Adrenal gland (tissue), 12 donors: ENCODE results near the gene CUL7. TPM values are rescaled to one million over a fixed set of nuclear protein-coding genes. Genes with fewer than 3 reads are reported as not detected.

Experiments
- DNase-seq, 7 donors: peaks; one replicate each; pipeline ENCODE4 v3.0.0-alpha.2; 2019 to 2020
- H3K27ac ChIP-seq, 5 donors: fragments of 200-600 bp; sonication (generic) in 4 of 5; 1 replicate in 3 of 5; 2 replicates in 2 of 5; pipeline versions ENCODE4 v1.5.1 to v1.8.0; 2016 to 2020; ENCODE audit warnings: mild to moderate bottlenecking in 1 of 5
- H3K27me3 ChIP-seq: fragments of 200-600 bp; 2 replicates; pipeline ENCODE4 v1.8.0; 2021
- H3K36me3 ChIP-seq, 2 donors: fragments of 200-600 bp; replicated peaks in 1 of 2; 1 replicate in 1 of 2; 2 replicates in 1 of 2; pipeline versions ENCODE4 v1.5.1 to v1.8.0; 2018 to 2022
- H3K4me1 ChIP-seq, 2 donors: fragments of 200-600 bp; replicated peaks in 1 of 2; 1 replicate in 1 of 2; 2 replicates in 1 of 2; pipeline versions ENCODE4 v1.5.1 to v1.8.0; 2018 to 2021
- H3K4me3 ChIP-seq, 4 donors: fragments of 200-600 bp; sonication (generic) in 3 of 4; one replicate each; pipeline ENCODE4 v1.5.1; 2016 to 2018
- H3K9me3 ChIP-seq, 3 donors: fragments of 200-600 bp; sonication (generic) in 1 of 3; replicated peaks in 1 of 3; 1 replicate in 2 of 3; 2 replicates in 1 of 3; pipeline versions ENCODE4 v1.5.1 to v1.8.0; 2016 to 2021
- POLR2A ChIP-seq, 2 donors: fragments of 450-650 bp; IDR thresholded peaks; one replicate each; pipeline ENCODE4 v1.6.1; 2017; ENCODE audit warnings: antibody characterized with exemption in 2 of 2, mild to moderate bottlenecking in 2 of 2, moderate library complexity in 1 of 2
- WGBS, 4 donors: extraction: QIAGEN DNeasy Blood & Tissue Kit in 2 of 4; methylation state at CpG; one replicate each; pipeline versions ENCODE4 v1.1.5 to v1.1.7; 2013 to 2017; 5-methylcytosine and 5-hydroxymethylcytosine counted together
- intact Hi-C, 2 donors: fragments of 100-400 bp; cut with DNase I; formaldehyde crosslinking; loops; one replicate each; pipeline versions ENCODE4 v1.14.1 to v1.15.0; 2022 to 2023
- polyA plus RNA-seq, 3 donors: library from polyadenylated mRNA; stranded (reverse); fragments of 200-250 nt in 2 of 3; fragments of 350-450 nt in 1 of 3; fragmentation: Illumina TruSeq in 1 of 3; extraction: RNeasy Lipid Tissue Mini Kit (QIAGEN cat#74804) in 1 of 3; gene quantifications; one replicate each; pipeline ENCODE4 v1.2.3, GENCODE V29; 2013 to 2014
- total RNA-seq, 9 donors: library from RNA; depleted of rRNA in 4 of 9; stranded (reverse); fragments of >200 nt in 4 of 9; fragments of 120-200 nt in 1 of 9; fragmentation: NEBNext Ultra II Directional in 1 of 9; extraction: Animal tissue kit (Norgen Biotek cat#: 25700) in 1 of 9; gene quantifications; one replicate each; pipeline versions ENCODE4 v1.1.0 to v1.2.4, GENCODE V29; 2013 to 2023
- TF ChIP-seq, protein P1 (sequence below), 6 experiments: fragments of 450-650 bp in 4 of 6; fragments of 200-600 bp in 2 of 6; sonication (generic) in 1 of 6; IDR thresholded peaks; 1 replicate in 5 of 6; 2 replicates in 1 of 6; pipeline versions ENCODE4 v1.5.1 to v1.8.0; 2016 to 2021; ENCODE audit warnings: antibody characterized with exemption in 6 of 6, mild to moderate bottlenecking in 2 of 6, moderate library complexity in 1 of 6
- donor health status: healthy with polysubstance abuse.
- donor health status: Bipolar disorder and iron deficiency.
- donor health status: DM: yes; HTN: yes; CAD: no.
- donor health status: DM: no; HTN: no; CAD: no.
- donor health status: DM: no; HTN: no; CAD: no.
- donor health status: DM: yes; HTN: yes; CAD: no.

CUL7 gene
- total and polyA plus RNA-seq, 12 donors: 12.0 to 52.5 (median 32.7) TPM

DNA sequence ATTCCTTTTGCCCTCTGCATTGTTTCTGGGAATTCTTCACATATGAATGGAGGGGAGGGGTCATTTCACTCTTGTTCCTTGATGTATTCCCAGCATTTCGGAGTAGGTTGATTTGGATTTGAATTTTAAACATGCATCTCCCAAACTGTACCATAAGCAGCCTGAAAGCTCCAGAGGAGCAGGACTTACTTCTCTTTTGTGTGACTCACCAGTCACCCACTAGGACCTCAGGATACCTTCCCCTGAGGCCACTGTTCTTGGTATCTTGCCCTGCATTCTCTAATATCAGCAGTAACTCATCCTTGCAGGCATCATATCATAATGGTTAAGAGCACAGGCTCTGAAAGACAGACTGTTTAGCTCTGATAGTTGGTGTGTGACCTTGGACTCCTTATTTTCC lies 4.9 kb upstream of the CUL7 start:
- Histone ChIP-seq H3K27me3 (no peaks in the 10 kb centered on the region), H3K9me3 (no peaks in the 10 kb centered on the region), H3K36me3 (peaks cover 0 to 28% of the 10 kb centered on the region in 2 donors), H3K4me1 (peaks cover 13 to 23% of the 10 kb centered on the region in 2 donors), H3K27ac (peak overlapping the region in 3 of 5 donors; percentile 73 to 94 (median 92)), H3K4me3 (peak overlapping the region in 2 of 4 donors; percentile 60 to 72)
- 50 to 69% (median 60%) methylated on average over 1 of the region's 1 CpG for WGBS, 4 donors
- TF ChIP-seq, protein P1, sequence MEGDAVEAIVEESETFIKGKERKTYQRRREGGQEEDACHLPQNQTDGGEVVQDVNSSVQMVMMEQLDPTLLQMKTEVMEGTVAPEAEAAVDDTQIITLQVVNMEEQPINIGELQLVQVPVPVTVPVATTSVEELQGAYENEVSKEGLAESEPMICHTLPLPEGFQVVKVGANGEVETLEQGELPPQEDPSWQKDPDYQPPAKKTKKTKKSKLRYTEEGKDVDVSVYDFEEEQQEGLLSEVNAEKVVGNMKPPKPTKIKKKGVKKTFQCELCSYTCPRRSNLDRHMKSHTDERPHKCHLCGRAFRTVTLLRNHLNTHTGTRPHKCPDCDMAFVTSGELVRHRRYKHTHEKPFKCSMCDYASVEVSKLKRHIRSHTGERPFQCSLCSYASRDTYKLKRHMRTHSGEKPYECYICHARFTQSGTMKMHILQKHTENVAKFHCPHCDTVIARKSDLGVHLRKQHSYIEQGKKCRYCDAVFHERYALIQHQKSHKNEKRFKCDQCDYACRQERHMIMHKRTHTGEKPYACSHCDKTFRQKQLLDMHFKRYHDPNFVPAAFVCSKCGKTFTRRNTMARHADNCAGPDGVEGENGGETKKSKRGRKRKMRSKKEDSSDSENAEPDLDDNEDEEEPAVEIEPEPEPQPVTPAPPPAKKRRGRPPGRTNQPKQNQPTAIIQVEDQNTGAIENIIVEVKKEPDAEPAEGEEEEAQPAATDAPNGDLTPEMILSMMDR (IDR thresholded peaks at IDR 0.05): no peak
- no peak for TF ChIP-seq POLR2A (IDR thresholded peaks at IDR 0.05)
- intact Hi-C loops: no loop called here
- DNase-seq: no peak

DNA sequence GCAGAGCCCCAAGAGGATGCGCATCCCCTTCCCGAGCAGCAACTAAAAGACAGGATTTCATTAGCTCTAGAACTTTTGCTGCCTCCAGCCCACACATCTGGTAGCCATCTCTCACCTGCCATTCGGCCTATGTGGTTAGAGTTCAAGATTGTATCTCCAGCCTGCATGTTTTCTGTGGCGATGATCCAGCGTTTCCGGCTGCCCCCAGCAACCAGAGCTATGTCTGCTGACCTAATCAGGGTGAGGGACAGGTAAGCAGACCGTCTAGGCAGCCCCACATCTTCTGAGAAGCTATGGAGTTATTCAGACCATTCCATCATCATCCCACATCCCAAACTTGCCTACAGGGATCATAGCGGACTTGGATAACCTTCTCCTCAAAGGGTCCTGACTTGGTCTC lies 2.3 kb upstream of the CUL7 start:
- peaks cover 0 to 28% of the 10 kb centered on the region in 2 donors for H3K36me3 ChIP-seq
- H3K4me3 ChIP-seq: no peak overlapping the region
- intact Hi-C loops: no loop called here
- H3K9me3 ChIP-seq: no peaks in the 10 kb centered on the region
- TF ChIP-seq, protein P1 (IDR thresholded peaks at IDR 0.05): no peak
- TF ChIP-seq POLR2A (IDR thresholded peaks at IDR 0.05): no peak
- H3K27me3 ChIP-seq: no peaks in the 10 kb centered on the region
- no peak overlapping the region for H3K27ac ChIP-seq
- peaks cover 24 to 28% of the 10 kb centered on the region in 2 donors for H3K4me1 ChIP-seq
- 71 to 93% (median 85%) methylated on average over 6 to 8 of the region's 8 CpGs for WGBS, 4 donors
- DNase-seq: no peak

DNA sequence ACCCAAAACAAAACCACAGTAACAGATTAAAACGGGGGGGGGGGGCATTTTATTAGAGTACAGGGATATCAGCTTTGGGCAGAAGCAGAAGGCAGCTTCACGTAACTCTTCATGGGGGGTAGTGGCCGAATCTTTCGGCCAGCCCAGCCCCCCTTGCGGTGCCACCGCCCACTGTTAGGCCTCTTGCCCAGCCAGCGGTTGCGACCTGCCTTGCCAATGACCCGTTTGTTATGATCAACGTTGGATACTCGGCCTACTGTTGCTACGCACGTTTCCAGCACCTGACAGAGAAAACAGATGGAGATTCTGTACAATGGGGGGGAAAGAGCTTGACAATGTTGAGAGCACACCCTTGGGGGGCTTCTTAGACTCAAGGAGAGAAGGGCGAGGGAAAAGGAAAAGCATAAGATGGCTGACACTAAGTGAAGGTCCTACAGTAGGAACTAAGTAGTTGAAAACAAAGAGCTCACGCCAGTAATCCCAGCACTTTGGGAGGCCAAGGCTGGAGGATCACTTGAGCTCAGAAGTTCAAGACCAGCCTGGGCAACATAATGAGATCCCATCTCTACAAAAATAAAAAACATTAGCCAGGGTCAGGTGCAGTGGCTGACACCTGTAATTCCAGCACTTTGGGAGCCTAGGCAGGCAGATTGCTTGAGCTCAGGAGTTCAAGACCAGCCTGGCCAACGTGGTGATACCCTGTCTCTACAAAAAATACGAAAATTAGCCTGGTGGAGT lies 724 bp upstream of the CUL7 start:
- Histone ChIP-seq H3K27me3 (no peaks in the 10 kb centered on the region), H3K27ac (peak overlapping the region; percentile 47 to 89 (median 77)), H3K4me3 (peak overlapping the region in 2 of 4 donors; percentile 64 to 68), H3K36me3 (peaks cover 0 to 36% of the 10 kb centered on the region in 2 donors), H3K4me1 (peaks cover 16 to 20% of the 10 kb centered on the region in 2 donors), H3K9me3 (no peaks in the 10 kb centered on the region)
- no peak for TF ChIP-seq POLR2A (IDR thresholded peaks at IDR 0.05)
- TF ChIP-seq, protein P1 (IDR thresholded peaks at IDR 0.05): no peak
- DNase-seq: peak in 3 of 7 donors; percentile 13 to 43 (median 43)
- intact Hi-C loops: no loop called here
- 61 to 73% (median 72%) methylated on average over 17 of the region's 17 CpGs for WGBS, 4 donors

DNA sequence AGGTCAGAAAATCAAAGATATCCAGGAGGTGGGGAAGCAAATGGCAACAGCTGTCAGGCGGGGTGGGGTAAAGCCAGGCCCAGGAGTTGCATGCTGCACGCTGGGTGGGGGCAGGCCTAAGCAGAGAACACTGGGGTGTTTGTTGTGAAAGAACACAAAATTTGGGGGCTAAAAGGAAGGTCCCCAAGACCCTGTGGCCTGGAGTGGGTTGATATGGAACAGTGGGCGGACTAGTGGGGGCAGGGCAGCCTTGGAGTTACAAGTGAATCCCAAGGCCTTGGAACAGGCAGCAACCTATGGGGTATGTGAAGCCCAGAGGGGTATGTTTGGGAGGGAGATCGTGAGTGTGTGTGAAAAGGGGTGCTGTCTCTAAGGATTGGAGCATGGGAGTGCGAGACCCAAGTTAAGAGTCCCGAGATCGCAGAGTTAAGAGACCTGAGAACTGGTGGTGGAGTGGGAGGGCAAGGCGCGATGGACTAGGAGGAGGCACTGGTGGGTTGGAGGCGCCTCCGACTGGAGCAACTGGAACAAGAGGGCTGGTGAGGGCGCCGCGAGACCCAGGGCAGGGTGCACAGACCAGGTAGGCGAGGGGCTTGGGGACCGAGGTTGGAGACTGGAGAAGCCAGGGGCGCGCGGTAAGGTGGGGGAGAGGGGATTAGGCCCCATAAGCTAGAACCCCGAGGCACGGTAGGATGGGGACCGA lies 658 bp downstream of the CUL7 start:
- H3K9me3 ChIP-seq: no peaks in the 10 kb centered on the region
- peaks cover 0 to 48% of the 10 kb centered on the region in 2 donors for H3K36me3 ChIP-seq
- H3K27ac ChIP-seq: peak overlapping the region; percentile 34 to 89 (median 87)
- H3K4me1 ChIP-seq: peaks cover 10 to 12% of the 10 kb centered on the region in 2 donors
- WGBS, 4 donors: 11 to 18% (median 11%) methylated on average over 17 to 22 of the region's 22 CpGs
- intact Hi-C loops: no loop called here
- DNase-seq: peak in 3 of 7 donors; percentile 29 to 44 (median 31)
- TF ChIP-seq, protein P1 (IDR thresholded peaks at IDR 0.05): no peak
- no peak for TF ChIP-seq POLR2A (IDR thresholded peaks at IDR 0.05)
- peak overlapping the region; percentile 29 to 86 (median 66) for H3K4me3 ChIP-seq
- no peaks in the 10 kb centered on the region for H3K27me3 ChIP-seq
